GM12878 (cell line): Measurements from ENCODE around the gene MYL12A. TPM values are rescaled to one million over a fixed set of nuclear protein-coding genes. Genes with fewer than 3 reads are reported as not detected.

Experiments used
- ATAC-seq: fragments of 200-7000 bp; cut with Tn5 transposase; 3 replicates; pipeline ENCODE4 v1.9.1; 2020; ENCODE audit warnings: mild to moderate bottlenecking, moderate library complexity
- BruUV-seq: library from RNA; stranded (reverse); fragments of 400-500 nt; replicated peaks from 2 replicates; lab custom pipeline; 2021; lab: Mats Ljungman, UMichigan
- CTCF ChIA-PET: fragments of 300-600 bp; sonication (Branson Sonifier 250); formaldehyde crosslinking; extraction: SDS; loops from one replicate; lab custom pipeline; 2021; ENCODE audit warnings: inconsistent platforms; lab: Yijun Ruan, JAX
- POLR2A ChIA-PET: fragments of 350-600 bp; formaldehyde crosslinking; extraction: SDS; loops from one replicate; lab custom pipeline; 2021; ENCODE audit warnings: inconsistent platforms; lab: Charles Lee
- RAD21 ChIA-PET: fragments of 300-600 bp; sonication (Branson Sonifier 250); formaldehyde crosslinking; loops from one replicate; lab custom pipeline; 2023; ENCODE audit warnings: antibody characterized with exemption; ENCODE audit not compliant: unreplicated experiment; lab: Charles Lee
- SMC1A ChIA-PET: fragments of 300-600 bp; sonication (Branson Sonifier 250); formaldehyde crosslinking; loops from one replicate; lab custom pipeline; 2023; ENCODE audit not compliant: unreplicated experiment, uncharacterized antibody; lab: Charles Lee
- DNase-seq: peaks from one replicate; pipeline ENCODE4 v3.0.0-alpha.2; 2011; ENCODE audit warnings: low read depth, low spot score
- FAIRE-seq: peaks from 3 replicates; lab custom pipeline; 2011; peaks lifted over from hg19 to GRCh38; lab: Jason Lieb, UNC
- H2AFZ ChIP-seq: 2 replicates; pipeline ENCODE4 v1.6.0; 2011; ENCODE audit warnings: low read depth, low read length, control low read depth; ENCODE audit not compliant: control insufficient read depth
- H3K27ac ChIP-seq: 2 replicates; pipeline ENCODE4 v1.5.1; 2011; ENCODE audit warnings: control low read depth; ENCODE audit not compliant: control insufficient read depth, insufficient read depth
- H3K27me3 ChIP-seq, 2 experiments: replicated peaks in 1 of 2; 2 replicates each; pipeline versions ENCODE4 v1.6.0 to v1.6.1; 2011; ENCODE audit warnings: low read length in 1 of 2; ENCODE audit not compliant: control insufficient read depth in 2 of 2, insufficient read depth in 2 of 2
- H3K36me3 ChIP-seq, 2 experiments: 2 replicates each; pipeline ENCODE4 v1.5.1; 2011; ENCODE audit warnings: low read length in 1 of 2; ENCODE audit not compliant: control insufficient read depth in 2 of 2, insufficient read depth in 2 of 2
- H3K4me1 ChIP-seq: 2 replicates; pipeline ENCODE4 v1.6.1; 2011; ENCODE audit warnings: mild to moderate bottlenecking, low read length, moderate library complexity, mixed read lengths; ENCODE audit not compliant: control insufficient read depth, insufficient read depth
- H3K4me2 ChIP-seq: 2 replicates; pipeline ENCODE4 v1.6.0; 2011; ENCODE audit warnings: control low read depth; ENCODE audit not compliant: control insufficient read depth, insufficient read depth
- H3K4me3 ChIP-seq: fragments of 200-600 bp; sonication (generic); 2 replicates; pipeline ENCODE4 v1.5.1; 2016
- H3K79me2 ChIP-seq: 2 replicates; pipeline ENCODE4 v1.6.0; 2011; ENCODE audit warnings: low read length; ENCODE audit not compliant: control insufficient read depth, insufficient read depth
- H3K9ac ChIP-seq: 2 replicates; pipeline ENCODE4 v1.8.0; 2011; ENCODE audit warnings: low read length, control low read depth, mixed read lengths; ENCODE audit not compliant: control insufficient read depth, insufficient read depth
- H3K9me3 ChIP-seq: replicated peaks from 3 replicates; pipeline ENCODE4 v1.5.1; 2011; ENCODE audit warnings: mild to moderate bottlenecking, low read length; ENCODE audit not compliant: control insufficient read depth, insufficient read depth
- H4K20me1 ChIP-seq: 2 replicates; pipeline ENCODE4 v1.6.0; 2011; ENCODE audit not compliant: control insufficient read depth, insufficient read depth
- NFIC ChIP-seq: IDR thresholded peaks from 2 replicates; pipeline ENCODE4 v1.6.1; 2012; ENCODE audit warnings: low read depth, mild to moderate bottlenecking, inconsistent platforms, low read length, moderate library complexity
- SKIL ChIP-seq: fragments of 450-650 bp; IDR thresholded peaks from 2 replicates; pipeline ENCODE4 v1.6.1; 2017; ENCODE audit warnings: mild to moderate bottlenecking, low read depth, inconsistent platforms; ENCODE audit not compliant: poor library complexity, severe bottlenecking
- ZNF274 ChIP-seq: IDR thresholded peaks from one replicate; pipeline ENCODE4 v1.8.0; 2011; ENCODE audit not compliant: insufficient read length, insufficient read depth
- WGBS: methylation state at CpG from one replicate; pipeline ENCODE4 v1.1.6; 2016; ENCODE audit warnings: low lambda C conversion rate; ENCODE audit not compliant: insufficient replicate concordance, insufficient coverage; ENCODE audit errors: missing lambda C conversion rate; 5-methylcytosine and 5-hydroxymethylcytosine counted together
- in situ Hi-C: fragments of 300-500 bp; cut with MboI; formaldehyde crosslinking; loops from 9 replicates; pipeline ENCODE4 v1.14.3; 2018; ENCODE audit warnings: mixed read lengths
- intact Hi-C: fragments of 100-400 bp; cut with micrococcal nuclease; formaldehyde crosslinking; loops from one replicate; pipeline ENCODE4 v1.14.2; 2022; ENCODE audit not compliant: unreplicated experiment
- polyA plus RNA-seq, 11 experiments: library from polyadenylated mRNA; depleted of rRNA in 4 of 11; unstranded in 6 of 11; stranded (reverse) in 5 of 11; fragments of >200 nt; fragmentation: Nextera tagmentation in 4 of 11; fragmentation: Illumina TruSeq in 1 of 11; extraction: Ambion mirVana in 4 of 11; extraction: Trizol in 1 of 11; gene quantifications; 1 replicate in 1 of 11; 2 replicates in 10 of 11; pipeline versions ENCODE4 v1.2.1 to v1.2.3, GENCODE V29; 2011 to 2016; ENCODE audit warnings: inconsistent platforms in 2 of 11, missing spikeins in 2 of 11, low read depth in 1 of 11
- total RNA-seq, 4 experiments: library from RNA; depleted of rRNA in 3 of 4; stranded (reverse); fragments of >200 nt in 3 of 4; fragmentation: Illumina TruSeq in 1 of 4; extraction: Trizol in 1 of 4; gene quantifications; 2 replicates each; pipeline versions ENCODE4 v1.2.1 to v1.2.3, GENCODE V29; 2013 to 2021

MYL12A gene
- total and polyA plus RNA-seq, 10 of the 15 experiments (the other 5 are each of a cell fraction or from before 2014, with no cell fraction given) = 488 to 1,663 (median 924) TPM

- Histone ChIP-seq H3K4me3 (no peak overlapping the region), H3K4me2 (no peak overlapping the region), H3K27me3 (no peaks in the 10 kb centered on the region), H3K79me2 (peaks cover 44% of the 10 kb centered on the region), H4K20me1 (peaks cover 2% of the 10 kb centered on the region; the same call in 1 of the 2 replicates), H3K4me1 (peaks cover 22% of the 10 kb centered on the region), H3K9me3 (no peaks in the 10 kb centered on the region), H3K36me3 (peaks cover 0 to 40% of the 10 kb centered on the region in 2 experiments), H2AFZ (no peak overlapping the region), H3K27ac (no peak overlapping the region), H3K9ac (no peak overlapping the region)
- DNase-seq = no peak
- RAD21 ChIA-PET = interaction anchor here (0.5 to 3.1 kb wide), 2 partner anchors 8 to 299 kb away, joined by 3 to 17 read pairs; no protein-coding TSS in a partner anchor
- 96% methylated on average over 2 of the region's 2 CpGs for WGBS
- no TSS peak for BruUV-seq
- no peak for TF ChIP-seq NFIC
- no peak for TF ChIP-seq SKIL
- no peak for TF ChIP-seq ZNF274
- intact Hi-C loops = no loop called here
- in situ Hi-C loops = loop anchor here (25.0 kb wide), 1 partner anchor 1005 kb away; no protein-coding TSS in a partner anchor
- ATAC-seq = no peak
- CTCF ChIA-PET = no interaction called here
- SMC1A ChIA-PET = interaction anchor here (1.6 to 2.4 kb wide), 2 partner anchors 189 to 273 kb away, joined by 5 to 7 read pairs; no protein-coding TSS in a partner anchor
- FAIRE-seq = no peak
- POLR2A ChIA-PET = interaction anchor here (0.6 kb wide), 1 partner anchor 138 kb away, joined by 4 read pairs; no protein-coding TSS in a partner anchor
Observed at GRCh38 chr18:3257627-3258120, 10.1 kb downstream of the MYL12A start.
